ENCODE data around the gene ESR1.

- TF ChIP-seq CTCF (optimal IDR thresholded peaks at IDR 0.05 in 1 of 3, IDR thresholded peaks at IDR 0.05 in 1 of 3, conservative IDR thresholded peaks at IDR 0.05 in 1 of 3; ENCODE audit: extremely low read depth in 1 of 3, insufficient read depth in 2 of 3, low read length in 3 of 3) (no peak), EZH2 (IDR thresholded peaks at IDR 0.05; ENCODE audit: low read length) (no peak)
Measured at GRCh38 chr6:151905072-151905471, 97.6 kb downstream of the ESR1 start.

All from keratinocyte (primary cell).